Body of pancreas (tissue), 4 donors: ENCODE results near the gene RPH3AL.

Experiments used
- CTCF ChIP-seq, 7 experiments: fragments of 450-650 bp in 4 of 7; fragments of 200-600 bp in 3 of 7; sonication (generic) in 3 of 7; IDR thresholded peaks; one replicate each; pipeline ENCODE4 v1.5.1; 2016 to 2019; ENCODE audit warnings: antibody characterized with exemption in 7 of 7
- POLR2A ChIP-seq, 3 donors: fragments of 450-650 bp; IDR thresholded peaks; one replicate each; pipeline ENCODE4 v1.6.1; 2016; ENCODE audit warnings: antibody characterized with exemption in 3 of 3, mild to moderate bottlenecking in 2 of 3

GRCh38 chr17:178292-179065 lies 174.1 kb downstream of the RPH3AL start:
- TF ChIP-seq CTCF (IDR thresholded peaks at IDR 0.05), result no peak
- TF ChIP-seq POLR2A (IDR thresholded peaks at IDR 0.05), result no peak
